Endothelial cell of coronary artery (primary cell): ENCODE data around the gene CCP110. TPM values are rescaled to one million over a fixed set of nuclear protein-coding genes. Genes with fewer than 3 reads are reported as not detected.

Experiments
- total RNA-seq: library from RNA; depleted of rRNA; stranded (reverse); fragments of >200 nt; gene quantifications from 2 replicates; pipeline ENCODE4 v1.2.3, GENCODE V29; 2014

The CCP110 gene, protein sequence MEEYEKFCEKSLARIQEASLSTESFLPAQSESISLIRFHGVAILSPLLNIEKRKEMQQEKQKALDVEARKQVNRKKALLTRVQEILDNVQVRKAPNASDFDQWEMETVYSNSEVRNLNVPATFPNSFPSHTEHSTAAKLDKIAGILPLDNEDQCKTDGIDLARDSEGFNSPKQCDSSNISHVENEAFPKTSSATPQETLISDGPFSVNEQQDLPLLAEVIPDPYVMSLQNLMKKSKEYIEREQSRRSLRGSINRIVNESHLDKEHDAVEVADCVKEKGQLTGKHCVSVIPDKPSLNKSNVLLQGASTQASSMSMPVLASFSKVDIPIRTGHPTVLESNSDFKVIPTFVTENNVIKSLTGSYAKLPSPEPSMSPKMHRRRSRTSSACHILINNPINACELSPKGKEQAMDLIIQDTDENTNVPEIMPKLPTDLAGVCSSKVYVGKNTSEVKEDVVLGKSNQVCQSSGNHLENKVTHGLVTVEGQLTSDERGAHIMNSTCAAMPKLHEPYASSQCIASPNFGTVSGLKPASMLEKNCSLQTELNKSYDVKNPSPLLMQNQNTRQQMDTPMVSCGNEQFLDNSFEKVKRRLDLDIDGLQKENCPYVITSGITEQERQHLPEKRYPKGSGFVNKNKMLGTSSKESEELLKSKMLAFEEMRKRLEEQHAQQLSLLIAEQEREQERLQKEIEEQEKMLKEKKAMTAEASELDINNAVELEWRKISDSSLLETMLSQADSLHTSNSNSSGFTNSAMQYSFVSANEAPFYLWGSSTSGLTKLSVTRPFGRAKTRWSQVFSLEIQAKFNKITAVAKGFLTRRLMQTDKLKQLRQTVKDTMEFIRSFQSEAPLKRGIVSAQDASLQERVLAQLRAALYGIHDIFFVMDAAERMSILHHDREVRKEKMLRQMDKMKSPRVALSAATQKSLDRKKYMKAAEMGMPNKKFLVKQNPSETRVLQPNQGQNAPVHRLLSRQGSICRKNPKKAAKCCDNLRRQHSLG
- 9.8 and 9.9 TPM in 2 replicates for total RNA-seq

DNA sequence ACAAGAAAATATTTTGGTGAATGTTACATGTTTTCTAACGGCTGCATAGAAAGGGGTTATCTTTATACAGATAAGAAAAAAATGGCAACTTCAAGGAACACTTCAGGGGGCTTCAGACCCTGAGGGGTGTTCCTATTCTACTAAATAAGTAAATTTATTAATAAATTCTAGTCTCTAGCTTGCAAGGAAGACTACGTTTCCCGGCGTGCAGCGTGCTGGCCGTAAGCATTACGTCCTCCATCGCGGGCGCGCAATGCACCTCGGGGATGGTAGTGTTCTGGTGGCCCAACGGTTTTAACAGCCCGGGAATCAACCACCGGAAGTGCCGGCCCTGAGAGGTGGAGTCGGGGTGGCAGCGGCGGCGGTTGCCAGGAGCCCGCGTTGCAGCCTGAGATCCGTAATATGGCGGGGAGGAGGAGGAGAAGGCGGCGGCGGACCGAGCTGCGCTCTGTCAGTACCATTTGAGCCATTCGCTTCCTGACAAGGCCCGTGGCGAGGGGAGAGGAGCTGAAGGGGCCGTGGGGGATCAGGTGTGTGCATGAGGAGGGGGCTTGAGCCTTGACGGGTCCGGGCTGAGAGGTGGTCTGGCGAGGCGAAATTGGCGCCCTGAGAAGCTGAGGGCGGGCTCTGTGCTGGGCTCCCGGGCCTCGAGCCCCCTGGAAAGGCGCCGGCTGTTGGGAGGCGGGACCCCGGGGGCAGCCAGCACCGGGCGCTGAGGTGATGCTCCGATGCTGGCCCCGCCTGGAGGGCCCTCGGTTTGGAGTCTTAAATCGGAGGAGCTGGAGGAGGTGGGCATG lies at the start of gene CCP110:
Gene CCP110 (plus strand): TSS at position 384 of the 797 bp plus-strand sequence. CDS start 3,940 bp downstream, outside the sequence.

DNA sequence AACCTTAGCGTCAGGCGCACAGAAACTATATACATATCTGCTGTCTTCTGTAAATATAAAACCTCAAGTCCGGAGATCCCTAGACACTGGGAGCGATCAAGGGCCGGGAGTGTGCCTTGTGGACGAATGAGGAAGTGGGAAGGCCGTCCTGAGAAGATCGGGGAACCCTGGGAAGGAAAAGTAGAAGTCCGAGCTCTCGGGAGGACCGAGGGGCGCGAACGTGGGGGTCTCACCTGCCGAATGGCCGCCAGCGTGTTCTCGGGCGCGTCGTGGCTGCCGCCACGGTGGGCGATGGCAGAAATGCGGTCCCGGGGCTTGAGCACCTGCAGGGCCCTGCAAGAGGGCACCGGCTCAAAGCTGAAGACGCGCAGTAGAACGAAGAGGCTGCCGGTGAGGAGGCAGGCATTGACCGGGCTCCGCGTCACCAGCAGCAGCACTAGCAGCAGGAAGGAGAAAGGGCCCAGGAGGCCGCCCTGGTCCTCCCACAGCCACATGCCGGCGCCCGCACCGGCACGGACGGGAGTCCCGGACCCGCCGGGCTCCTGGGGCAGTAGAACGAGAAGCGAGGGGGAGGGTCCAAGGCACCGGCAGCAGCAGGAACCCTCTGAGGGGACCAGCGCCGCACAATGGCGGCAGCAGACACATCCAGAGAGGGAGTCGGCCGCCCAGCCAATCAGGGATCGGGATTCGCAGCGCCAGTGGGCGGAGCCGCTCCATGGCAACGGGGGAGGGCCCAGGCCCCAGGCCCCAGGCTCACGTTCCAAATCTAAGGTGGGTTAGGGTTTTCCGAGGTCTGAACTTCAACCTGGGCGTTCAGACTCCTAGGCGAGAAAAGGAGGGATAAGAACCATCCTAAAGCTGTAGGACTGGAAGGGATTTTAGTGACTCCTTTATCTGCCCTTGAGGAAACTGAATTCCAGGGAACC lies 2.0 kb upstream of the CCP110 start, which contains the start of gene GDE1:
Gene GDE1 (minus strand): TSS at position 628 of the 926 bp plus-strand sequence. CDS start 134 bp downstream, at position 494.

DNA sequence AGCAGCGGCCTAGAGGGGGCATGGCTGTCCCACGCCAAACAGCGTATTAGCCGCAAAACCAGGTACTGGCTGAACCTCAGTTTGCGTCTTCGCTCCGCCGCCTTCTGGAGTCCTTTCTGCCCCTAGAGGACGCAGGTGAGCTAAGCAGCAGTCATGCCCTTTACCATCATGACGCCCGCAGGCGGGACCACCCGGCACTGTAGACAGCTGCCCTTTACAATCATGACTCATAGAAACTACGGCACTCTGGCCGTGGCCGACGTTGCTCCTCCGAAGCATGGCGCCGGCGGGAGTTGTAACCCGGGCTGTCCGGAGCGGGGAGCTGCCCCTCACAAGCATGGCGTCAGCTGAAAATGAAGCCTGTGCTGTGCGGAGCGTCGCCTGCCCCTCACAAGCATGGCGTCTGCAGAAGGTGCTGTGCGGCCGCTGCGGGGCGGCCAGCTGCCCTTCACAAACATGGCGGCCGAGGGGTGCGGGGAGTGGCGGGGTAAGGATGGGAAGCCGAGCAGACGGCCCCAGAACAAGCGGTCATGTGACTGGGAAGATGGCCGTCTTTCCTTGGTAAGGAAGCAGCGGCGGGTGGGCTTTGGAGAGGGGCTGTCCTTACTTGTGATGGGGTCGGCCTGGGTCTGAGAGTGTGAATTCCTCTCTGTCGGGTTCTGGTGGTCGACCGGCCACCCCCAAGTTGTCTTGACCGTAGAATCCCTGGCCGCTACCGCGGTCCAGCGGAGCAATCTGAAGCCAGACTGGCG lies 31.6 kb downstream of the CCP110 start, which contains the start of gene VPS35L:
Gene VPS35L (plus strand): TSS at position 518 of the 752 bp plus-strand sequence. CDS start 27 bp downstream, at position 545.

Other genes starting within 250 kb of the CCP110 start
- gene CLEC19A, start 238.2 kb upstream of the CCP110 start, total RNA-seq, result not detected in 2 replicates
- not detected in 2 replicates for gene TMC5, start 106.1 kb upstream of the CCP110 start, total RNA-seq
- gene GDE1, start 1.8 kb upstream of the CCP110 start, total RNA-seq, result 41.4 and 42.4 TPM in 2 replicates
- 23.3 and 30.4 TPM in 2 replicates for gene VPS35L, start 31.8 kb downstream of the CCP110 start, total RNA-seq
- gene KNOP1, start 194.3 kb downstream of the CCP110 start, total RNA-seq, result 18.9 and 19.2 TPM in 2 replicates
- 9.3 and 11.9 TPM in 2 replicates for gene IQCK, start 194.3 kb downstream of the CCP110 start, total RNA-seq